GM12874 (cell line): ENCODE measurements around the gene LIMS1.

Experiments used
- TF ChIP-seq, protein P1 (sequence below): IDR thresholded peaks from 2 replicates; pipeline ENCODE4 v1.5.1; 2011; ENCODE audit warnings: low read depth, mild to moderate bottlenecking, control low read depth, low read length, moderate library complexity; ENCODE audit not compliant: insufficient read depth

Gene LIMS1

GRCh38 chr2:108623616-108624015, 89.3 kb downstream of the LIMS1 start:
- TF ChIP-seq, protein P1, sequence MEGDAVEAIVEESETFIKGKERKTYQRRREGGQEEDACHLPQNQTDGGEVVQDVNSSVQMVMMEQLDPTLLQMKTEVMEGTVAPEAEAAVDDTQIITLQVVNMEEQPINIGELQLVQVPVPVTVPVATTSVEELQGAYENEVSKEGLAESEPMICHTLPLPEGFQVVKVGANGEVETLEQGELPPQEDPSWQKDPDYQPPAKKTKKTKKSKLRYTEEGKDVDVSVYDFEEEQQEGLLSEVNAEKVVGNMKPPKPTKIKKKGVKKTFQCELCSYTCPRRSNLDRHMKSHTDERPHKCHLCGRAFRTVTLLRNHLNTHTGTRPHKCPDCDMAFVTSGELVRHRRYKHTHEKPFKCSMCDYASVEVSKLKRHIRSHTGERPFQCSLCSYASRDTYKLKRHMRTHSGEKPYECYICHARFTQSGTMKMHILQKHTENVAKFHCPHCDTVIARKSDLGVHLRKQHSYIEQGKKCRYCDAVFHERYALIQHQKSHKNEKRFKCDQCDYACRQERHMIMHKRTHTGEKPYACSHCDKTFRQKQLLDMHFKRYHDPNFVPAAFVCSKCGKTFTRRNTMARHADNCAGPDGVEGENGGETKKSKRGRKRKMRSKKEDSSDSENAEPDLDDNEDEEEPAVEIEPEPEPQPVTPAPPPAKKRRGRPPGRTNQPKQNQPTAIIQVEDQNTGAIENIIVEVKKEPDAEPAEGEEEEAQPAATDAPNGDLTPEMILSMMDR, result no peak

DNA sequence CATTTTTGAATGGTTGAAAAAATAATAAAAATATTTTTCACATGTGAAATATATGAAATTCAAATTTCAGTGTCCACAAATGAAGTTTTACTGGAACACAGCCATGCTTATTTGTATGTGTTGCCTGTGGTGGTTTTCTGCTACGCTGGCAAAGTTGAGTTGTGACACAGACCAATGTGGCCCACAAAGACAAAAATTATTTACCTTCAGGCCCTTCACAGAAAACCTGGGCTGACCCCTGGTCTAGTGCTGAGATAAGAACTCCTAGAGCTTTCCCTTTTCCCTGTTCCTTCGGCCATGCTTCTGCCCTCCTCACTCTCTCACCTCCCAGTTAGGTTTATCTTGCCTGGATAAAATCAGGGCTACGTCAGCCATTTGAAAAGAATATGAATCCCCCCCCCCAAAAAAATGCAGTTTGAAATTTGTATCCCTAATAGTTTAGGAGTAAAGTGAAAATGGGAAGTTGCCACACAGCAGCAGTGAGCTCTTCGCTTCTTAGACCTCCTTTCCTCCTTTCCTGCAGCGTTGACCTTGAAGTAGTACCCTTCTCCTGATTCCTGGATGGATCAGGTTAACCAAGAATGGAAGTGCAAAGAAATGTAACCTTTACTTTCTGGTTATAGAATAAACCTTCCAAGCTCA, 91.0 kb downstream of the LIMS1 start:
- TF ChIP-seq, protein P1, result no peak

DNA sequence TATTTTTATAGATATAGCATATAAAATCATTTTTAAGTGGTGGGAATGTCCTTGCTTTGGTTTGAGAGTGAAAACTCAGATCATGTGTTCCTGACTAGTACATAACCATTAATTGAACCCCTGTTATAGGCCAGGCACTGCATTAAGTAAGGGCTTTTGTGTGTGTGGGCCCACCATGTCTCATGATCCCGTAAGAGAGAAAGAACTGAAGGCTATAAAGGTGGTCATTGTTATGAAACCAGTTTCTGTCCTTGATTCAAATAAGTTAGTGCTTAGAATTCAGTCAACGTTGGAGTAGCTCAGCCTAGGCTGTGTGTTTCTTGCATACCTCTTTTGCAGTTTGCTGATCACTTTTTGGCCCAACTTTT, 91.5 kb downstream of the LIMS1 start:
- TF ChIP-seq, protein P1, result no peak

DNA sequence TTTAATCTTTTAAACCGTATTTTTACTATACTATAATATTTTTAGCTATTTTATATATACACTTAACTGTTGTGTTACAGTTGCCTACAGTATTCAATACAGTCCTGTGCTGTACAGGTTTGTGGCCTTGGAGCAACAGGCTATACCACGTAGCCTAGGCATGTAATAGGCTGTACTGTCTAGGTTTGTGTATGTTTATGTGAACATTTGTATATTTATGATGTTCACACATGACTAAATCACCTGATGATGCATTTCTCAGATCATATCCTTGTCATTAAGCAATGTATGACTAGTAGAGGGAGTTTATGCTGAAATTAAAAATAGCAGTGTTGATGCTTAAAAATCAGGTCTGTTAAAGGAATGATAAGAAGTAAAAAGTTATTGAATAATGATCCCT, 92.7 kb downstream of the LIMS1 start:
- TF ChIP-seq, protein P1, result no peak

GRCh38 chr2:108627911-108628567, 93.8 kb downstream of the LIMS1 start:
- TF ChIP-seq, protein P1, result no peak

DNA sequence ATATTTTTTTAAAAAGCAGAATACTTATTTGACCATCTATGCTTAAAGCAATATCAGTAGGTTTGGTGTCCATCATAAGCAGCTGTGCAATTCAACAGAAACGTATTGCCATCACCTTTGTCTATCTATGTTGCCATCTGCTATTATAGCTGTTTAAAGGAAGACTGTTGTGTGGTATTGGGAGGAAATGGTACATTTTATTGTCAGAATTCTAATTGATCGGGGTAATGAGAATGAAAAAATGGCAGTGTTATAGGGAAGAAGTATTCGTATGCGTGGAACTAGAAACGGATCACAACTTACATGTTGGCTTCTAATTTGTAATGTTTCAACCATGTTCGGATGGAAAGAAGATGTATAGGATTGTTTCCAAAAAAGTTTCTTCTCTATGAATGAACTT, 94.7 kb downstream of the LIMS1 start:
- TF ChIP-seq, protein P1, result no peak

GRCh38 chr2:108629417-108629816, 95.1 kb downstream of the LIMS1 start:
- TF ChIP-seq, protein P1, result no peak
